ENCODE measurements around the gene FADS1.
A peak's percentile ranks its signal among the peaks of the same experiment; 100 is the strongest.

The FADS1 gene

DNA sequence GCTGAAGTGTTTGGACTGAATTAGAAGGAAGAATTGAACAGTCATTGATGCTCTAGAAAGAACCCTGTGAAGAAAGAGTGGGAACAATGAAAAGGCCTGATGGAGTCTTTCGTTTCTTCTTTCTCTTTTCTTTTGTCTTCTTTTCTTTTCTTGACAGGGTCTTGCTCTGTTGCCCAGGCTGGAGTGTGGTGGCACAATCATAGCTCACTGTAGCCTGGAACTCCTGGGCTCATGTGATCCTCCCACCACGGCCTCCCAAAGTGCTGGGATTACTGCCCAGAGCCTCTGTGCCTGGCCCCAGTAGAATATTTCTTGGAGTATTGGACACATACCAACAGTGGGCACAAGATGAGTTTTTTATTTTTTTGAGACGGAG, 23.0 kb downstream of the FADS1 start:
- DNase-seq (ENCODE audit: low read depth) = no peak
- peak overlapping the region; percentile 80 for H3K4me3 ChIP-seq (ENCODE audit: low read depth, low read length)
- TF ChIP-seq CTCF (conservative IDR thresholded peaks at IDR 0.05; ENCODE audit: low read depth, low read length) = no peak

GRCh38 chr11:61793083-61793828, 23.5 kb downstream of the FADS1 start:
- H3K4me3 ChIP-seq (ENCODE audit: low read depth, low read length) = peak overlapping the region; percentile 80
- DNase-seq (ENCODE audit: low read depth) = no peak
- TF ChIP-seq CTCF (conservative IDR thresholded peaks at IDR 0.05; ENCODE audit: low read depth, low read length) = no peak

DNA sequence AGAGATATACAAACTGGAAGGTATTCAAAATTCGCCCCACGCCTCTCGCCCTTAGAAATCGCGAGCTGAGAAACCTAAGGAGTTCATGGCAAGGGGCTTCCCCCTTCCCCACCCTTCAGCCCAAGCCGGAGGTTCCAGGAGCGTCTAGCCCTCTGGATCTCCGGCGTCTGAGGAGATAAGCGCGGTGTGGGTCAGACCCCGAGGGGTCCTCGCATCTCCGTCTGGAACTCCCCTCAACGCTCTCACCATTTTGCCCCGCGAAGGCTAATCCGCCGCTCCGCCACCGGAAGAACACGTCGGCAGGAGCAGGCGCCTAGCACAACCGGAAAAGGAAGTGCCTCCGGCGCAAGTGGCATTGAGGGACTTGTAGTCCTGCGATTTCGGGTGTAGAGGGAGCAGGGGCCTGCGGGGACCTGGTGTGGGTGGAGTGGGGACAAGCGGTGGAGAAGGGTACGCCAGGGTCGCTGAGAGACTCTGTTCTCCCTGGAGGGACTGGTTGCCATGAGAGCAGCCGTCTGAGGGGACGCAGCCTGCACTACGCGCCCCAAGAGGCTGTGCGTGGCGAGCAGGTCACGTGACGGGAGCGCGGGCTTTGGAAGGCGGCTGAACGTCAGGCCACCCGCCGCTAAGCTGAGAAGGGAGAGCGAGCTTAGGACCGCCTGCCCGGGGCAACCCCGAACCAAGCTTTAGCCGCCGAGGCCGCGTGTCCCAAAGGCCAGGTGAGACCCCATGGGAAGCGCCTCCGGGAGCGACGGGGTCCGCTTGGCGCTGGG, 24.3 kb downstream of the FADS1 start, which contains the start of the genes FEN1 and TMEM258:
FEN1 (plus strand) TSS at position 602 of the 773 bp plus-strand sequence. CDS start 2,451 bp downstream, outside the sequence.
TMEM258 (minus strand) TSS at position 290 of the 773 bp plus-strand sequence; CDS start at position 249, 41 bp downstream.
- TF ChIP-seq CTCF (conservative IDR thresholded peaks at IDR 0.05; ENCODE audit: low read depth, low read length) = no peak
- peak; percentile 96 for DNase-seq (ENCODE audit: low read depth)
- peak within 1 kb of the TSS; percentile 80 for H3K4me3 ChIP-seq (ENCODE audit: low read depth, low read length)

DNA sequence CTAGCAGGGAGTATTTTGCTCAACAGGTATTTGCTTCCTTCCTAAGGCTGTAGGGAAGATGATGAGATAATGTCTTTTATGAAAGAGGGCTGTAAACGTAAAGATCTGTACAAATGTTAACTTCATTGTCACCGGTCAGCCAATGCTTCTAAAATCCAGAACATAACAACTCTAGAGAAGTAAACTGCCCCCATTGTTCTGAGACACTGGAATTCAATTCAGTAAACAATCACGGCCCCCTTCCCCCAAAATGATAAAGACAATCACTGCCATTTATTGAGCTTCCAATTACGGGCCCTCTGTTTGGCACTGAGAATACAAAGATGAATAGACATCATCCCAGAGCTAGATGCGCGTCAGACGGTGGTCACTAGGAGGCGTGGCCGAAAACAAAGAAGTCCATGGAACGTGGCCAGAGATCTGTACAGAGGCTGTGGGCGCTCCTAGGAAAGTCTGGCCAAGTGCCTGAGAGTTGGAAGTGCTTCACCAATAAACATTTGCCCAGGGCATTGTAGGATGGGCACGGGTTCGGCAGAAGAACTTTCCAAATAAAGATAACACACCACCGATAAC, 25.0 kb downstream of the FADS1 start:
- no peak for TF ChIP-seq CTCF (conservative IDR thresholded peaks at IDR 0.05; ENCODE audit: low read depth, low read length)
- H3K4me3 ChIP-seq (ENCODE audit: low read depth, low read length) = peak overlapping the region; percentile 80
- peak; percentile 96 for DNase-seq (ENCODE audit: low read depth)

GRCh38 chr11:61787928-61788491, 28.8 kb downstream of the FADS1 start:
- peak; percentile 89 for TF ChIP-seq CTCF (conservative IDR thresholded peaks at IDR 0.05; ENCODE audit: low read depth, low read length)
- H3K4me3 ChIP-seq (ENCODE audit: low read depth, low read length) = no peak overlapping the region
- peak; percentile 90 for DNase-seq (ENCODE audit: low read depth)

DNA sequence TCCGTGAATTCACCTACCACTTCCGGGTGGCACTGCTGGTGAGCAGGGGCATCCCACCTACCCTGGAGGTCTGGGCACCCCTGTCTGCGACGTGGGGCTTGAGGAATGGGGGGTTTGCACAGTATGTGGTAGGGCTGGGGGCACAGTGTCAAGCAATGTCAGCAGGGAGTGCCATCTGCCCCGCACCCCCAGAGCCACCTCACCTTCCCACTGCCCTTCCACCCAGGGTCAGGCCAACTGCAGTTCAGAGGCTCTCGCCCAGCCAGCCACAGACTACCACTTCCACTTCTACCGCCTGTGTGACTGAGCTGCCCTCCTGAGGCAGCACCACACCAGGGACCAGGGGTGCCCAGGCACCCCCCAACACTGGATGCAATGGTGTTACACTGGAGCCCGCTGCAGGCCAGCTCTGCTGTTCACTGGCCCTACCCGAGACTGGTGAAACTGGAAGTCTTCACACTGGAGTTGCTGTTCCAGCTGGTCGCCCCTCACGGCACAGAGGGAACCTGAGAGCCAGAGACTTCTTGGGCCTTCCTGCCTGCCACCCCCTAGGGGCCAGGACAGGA, 30.9 kb downstream of the FADS1 start:
- no peak for DNase-seq (ENCODE audit: low read depth)

More for the DNA sequence above, 30.9 kb downstream of the FADS1 start:
- H3K4me3 ChIP-seq (ENCODE audit: low read depth, low read length) = no peak overlapping the region
- no peak for TF ChIP-seq CTCF (conservative IDR thresholded peaks at IDR 0.05; ENCODE audit: low read depth, low read length)

All from choroid plexus epithelial cell (primary cell).